DOHH2 (cell line): ENCODE results near the gene SPOCK2.

Experiments used
- CTCF ChIP-seq: fragments of 200-600 bp; sonication (generic); IDR thresholded peaks from one replicate; pipeline ENCODE4 v1.5.1; 2014; ENCODE audit warnings: antibody characterized with exemption, mild to moderate bottlenecking, low read depth, low read length; ENCODE audit not compliant: poor library complexity, severe bottlenecking
- EZH2phosphoT487 ChIP-seq: fragments of 200-600 bp; sonication (generic); IDR thresholded peaks from 2 replicates; pipeline ENCODE4 v1.6.1; 2017; ENCODE audit warnings: borderline replicate concordance, mild to moderate bottlenecking, antibody characterized with exemption, low read length, moderate library complexity, mixed read lengths

GRCh38 chr10:72089618-72090017 lies 1.3 kb upstream of the SPOCK2 start:
- TF ChIP-seq CTCF: no peak
- no peak for TF ChIP-seq EZH2phosphoT487
